BJ (cell line): ENCODE results near the gene CALY. TPM values are rescaled to one million over a fixed set of nuclear protein-coding genes. Genes with fewer than 3 reads are reported as not detected.
A peak's percentile ranks its signal among the peaks of the same experiment; 100 is the strongest.

Experiments
- CTCF ChIA-PET: fragments of 350-600 bp; formaldehyde crosslinking; extraction: SDS; loops from one replicate; lab custom pipeline; 2021; ENCODE audit warnings: antibody characterized with exemption, inconsistent platforms; lab: Yijun Ruan, JAX
- POLR2A ChIA-PET: fragments of 300-600 bp; sonication (Branson Sonifier 250); formaldehyde crosslinking; extraction: SDS; loops from one replicate; lab custom pipeline; 2021; ENCODE audit warnings: antibody characterized with exemption; lab: Charles Lee
- DNase-seq: peaks from one replicate; pipeline ENCODE4 v3.0.0-alpha.2; 2011; ENCODE audit warnings: low read depth
- H3K27me3 ChIP-seq: 2 replicates; pipeline ENCODE4 v1.6.0; 2011; ENCODE audit warnings: low read length; ENCODE audit not compliant: control insufficient read depth, insufficient read depth
- H3K36me3 ChIP-seq: 2 replicates; pipeline ENCODE4 v1.5.1; 2011; ENCODE audit warnings: low read length; ENCODE audit not compliant: control insufficient read depth, insufficient read depth
- H3K4me3 ChIP-seq: 2 replicates; pipeline ENCODE4 v1.5.1; 2011; ENCODE audit warnings: low read depth, mild to moderate bottlenecking, control low read depth, low read length
- CTCF ChIP-seq: IDR thresholded peaks from 2 replicates; pipeline ENCODE4 v1.5.1; 2011; ENCODE audit warnings: low read depth, mild to moderate bottlenecking, control low read depth, inconsistent platforms, low read length, moderate library complexity; ENCODE audit not compliant: insufficient read depth
- polyA plus RNA-seq: library from polyadenylated mRNA; depleted of rRNA; stranded (reverse); fragments of >200 nt; gene quantifications from 2 replicates; pipeline ENCODE4 v1.2.3, GENCODE V29; 2011

The CALY gene
- polyA plus RNA-seq, 1 experiment: 0.91 TPM

- peaks cover 25% of the 10 kb centered on the region for H3K27me3 ChIP-seq
- POLR2A ChIA-PET: no interaction called here
- peak overlapping the region; percentile 36 for H3K4me3 ChIP-seq
- no peak for TF ChIP-seq CTCF
- H3K36me3 ChIP-seq: no peaks in the 10 kb centered on the region
- no peak for DNase-seq
- CTCF ChIA-PET: no interaction called here
These were observed 1.2 kb downstream of the CALY start for GRCh38 chr10:133335246-133336117.

- POLR2A ChIA-PET: no interaction called here
- H3K4me3 ChIP-seq: peak overlapping the region; percentile 36
- H3K27me3 ChIP-seq: peaks cover 25% of the 10 kb centered on the region
- DNase-seq: no peak
- CTCF ChIA-PET: no interaction called here
- no peak for TF ChIP-seq CTCF
- H3K36me3 ChIP-seq: no peaks in the 10 kb centered on the region
These were observed 2.0 kb downstream of the CALY start for GRCh38 chr10:133334503-133335245.

GRCh38 chr10:133332936-133333699 is 3.6 kb downstream of the CALY start:
- Histone ChIP-seq H3K4me3 (no peak overlapping the region), H3K27me3 (peaks cover 25% of the 10 kb centered on the region), H3K36me3 (no peaks in the 10 kb centered on the region)
- ChIA-PET POLR2A (no interaction called here), CTCF (no interaction called here)
- TF ChIP-seq CTCF: no peak
- DNase-seq: no peak

DNA sequence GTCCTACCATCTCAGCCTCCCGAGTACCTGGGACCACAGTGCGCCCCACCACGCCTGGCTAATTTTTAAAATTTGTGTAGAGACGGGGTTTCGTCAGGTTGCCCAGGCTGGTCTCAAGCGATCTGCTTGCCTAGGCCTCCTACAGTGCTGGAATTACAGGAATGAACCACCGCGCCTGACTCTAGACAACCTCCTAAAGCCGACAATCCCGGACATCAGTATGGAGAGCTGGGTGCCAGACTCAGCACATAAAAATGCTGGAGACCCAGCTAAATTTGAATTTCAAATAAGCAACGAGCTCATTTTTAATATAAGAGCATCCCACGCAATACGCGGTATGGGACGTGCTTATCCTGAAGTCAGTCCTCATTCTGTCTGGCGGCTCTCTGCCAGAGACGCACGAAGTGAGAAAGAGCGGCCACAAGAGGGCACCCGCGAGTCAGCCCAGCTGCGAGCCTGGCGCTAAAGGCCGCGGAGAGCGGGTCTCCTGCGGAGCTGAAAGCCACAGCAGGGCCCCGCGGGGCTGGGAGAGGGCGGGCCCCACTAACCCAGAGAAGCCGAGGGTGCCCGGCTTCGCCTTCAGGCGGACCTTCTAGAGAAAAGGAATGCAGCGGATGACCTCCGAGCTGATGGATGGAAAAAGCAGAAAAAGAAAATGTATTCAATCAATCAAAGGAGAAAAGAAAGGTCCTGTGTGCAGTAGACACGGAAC is 7.0 kb downstream of the CALY start:
- DNase-seq: peak; percentile 39
- Histone ChIP-seq H3K4me3 (no peak overlapping the region), H3K27me3 (peaks cover 22% of the 10 kb centered on the region), H3K36me3 (no peaks in the 10 kb centered on the region)
- POLR2A ChIA-PET: interaction anchor here (0.7 kb wide), 1 partner anchor 49 kb away, joined by 7 read pairs; no protein-coding TSS in a partner anchor
- CTCF ChIA-PET: interaction anchor here (0.5 to 3.0 kb wide), 40 partner anchors 9 to 814 kb away, joined by 3 to 20 read pairs (median 4); partner anchors contain the start of genes ADAM8, ECHS1, FUOM and PRAP1
- peak; percentile 98 for TF ChIP-seq CTCF
